Thymus (tissue), 11 donors: ENCODE data around the gene TRAPPC2. TPM values are rescaled to one million over a fixed set of nuclear protein-coding genes. Genes with fewer than 3 reads are reported as not detected.

Experiments
- DNase-seq, 9 donors: peaks; one replicate each; pipeline ENCODE4 v3.0.0-alpha.2; 2013; ENCODE audit warnings: low spot score in 9 of 9, low read depth in 6 of 9, missing footprints in 1 of 9
- H3K27ac ChIP-seq, 2 donors: one replicate each; pipeline ENCODE4 v1.5.1; 2013; ENCODE audit warnings: control low read depth in 1 of 2, low read depth in 1 of 2, low read length in 1 of 2, mild to moderate bottlenecking in 1 of 2, moderate library complexity in 1 of 2
- H3K27me3 ChIP-seq, 2 donors: one replicate each; pipeline ENCODE4 v1.5.1; 2013; ENCODE audit warnings: low read length in 1 of 2; ENCODE audit not compliant: control insufficient read depth in 2 of 2, insufficient read depth in 1 of 2
- H3K36me3 ChIP-seq, 2 donors: one replicate each; pipeline ENCODE4 v1.5.1; 2013; ENCODE audit warnings: low read length in 1 of 2, mild to moderate bottlenecking in 1 of 2, moderate library complexity in 1 of 2; ENCODE audit not compliant: control insufficient read depth in 2 of 2, insufficient read depth in 2 of 2
- H3K4me1 ChIP-seq, 2 donors: one replicate each; pipeline ENCODE4 v1.5.1; 2013; ENCODE audit warnings: low read length in 2 of 2; ENCODE audit not compliant: control insufficient read depth in 2 of 2, insufficient read depth in 2 of 2
- H3K4me3 ChIP-seq, 2 donors: one replicate each; pipeline ENCODE4 v1.5.1; 2013; ENCODE audit warnings: low read length in 2 of 2, control low read depth in 1 of 2, mild to moderate bottlenecking in 1 of 2
- H3K9me3 ChIP-seq, 2 donors: one replicate each; pipeline ENCODE4 v1.5.1; 2013; ENCODE audit warnings: low read length in 1 of 2, mild to moderate bottlenecking in 1 of 2; ENCODE audit not compliant: control insufficient read depth in 2 of 2, insufficient read depth in 1 of 2
- WGBS: extraction: QIAGEN DNeasy Blood & Tissue Kit; methylation state at CpG from one replicate; pipeline ENCODE4 v1.1.7; 2013; 5-methylcytosine and 5-hydroxymethylcytosine counted together
- polyA plus RNA-seq: library from polyadenylated mRNA; stranded (reverse); fragments of 200-250 nt; gene quantifications from one replicate; pipeline ENCODE4 v1.2.3, GENCODE V29; 2013
- total RNA-seq: library from RNA; stranded (reverse); fragments of 120-200 nt; gene quantifications from one replicate; pipeline ENCODE4 v1.2.4, GENCODE V29; 2013
- donor health status: healthy.

The TRAPPC2 gene
- total and polyA plus RNA-seq, 2 donors, result 15.2 to 21.0 TPM

DNA sequence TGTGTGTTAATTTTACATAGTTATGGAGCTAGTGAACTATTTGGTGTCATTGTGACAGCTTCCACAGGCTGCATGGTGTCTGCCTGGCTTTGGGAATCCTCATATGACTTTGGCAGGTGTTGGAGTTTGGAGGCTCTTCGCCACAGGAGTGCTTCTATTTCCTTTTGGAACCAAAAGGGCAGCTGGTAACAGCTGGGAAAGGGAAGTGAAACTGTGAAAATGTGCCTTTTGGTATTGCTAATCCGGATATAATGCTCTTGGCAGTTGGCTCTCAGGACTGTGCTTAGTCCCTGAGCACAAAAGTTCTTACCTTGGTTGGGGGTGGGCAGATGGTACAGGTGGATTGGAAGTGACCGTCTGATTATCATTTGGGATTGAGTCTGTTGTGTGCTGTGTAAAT, 18.2 kb upstream of the TRAPPC2 start:
- H3K27ac ChIP-seq, result no peak overlapping the region
- no peaks in the 10 kb centered on the region for H3K4me1 ChIP-seq
- H3K4me3 ChIP-seq, result no peak overlapping the region
- no peak for DNase-seq
- no peaks in the 10 kb centered on the region for H3K9me3 ChIP-seq
- peaks cover 9 to 31% of the 10 kb centered on the region in 2 donors for H3K36me3 ChIP-seq
- WGBS, result 20% methylated on average over 3 of the region's 3 CpGs
- no peaks in the 10 kb centered on the region for H3K27me3 ChIP-seq

DNA sequence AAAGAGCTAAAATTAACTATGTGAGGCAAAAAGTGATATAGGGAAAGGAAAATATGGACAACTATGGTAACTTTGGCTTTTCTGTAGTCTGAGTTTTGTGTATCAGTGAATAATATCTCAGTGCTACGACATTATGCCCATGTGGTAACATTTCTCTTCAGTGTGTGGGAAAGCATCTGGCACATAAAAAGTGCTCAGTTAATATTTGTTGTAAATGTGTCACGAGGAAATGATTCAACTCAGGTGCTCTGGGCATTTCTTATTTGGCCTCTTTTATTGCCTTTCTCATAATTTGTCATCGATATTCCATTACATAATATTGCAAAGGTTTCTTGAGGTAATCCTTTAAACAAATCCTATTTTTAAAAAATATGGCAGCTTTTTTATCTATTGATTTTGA, 17.7 kb upstream of the TRAPPC2 start:
- DNase-seq, result no peak
- no peak overlapping the region for H3K4me3 ChIP-seq
- WGBS, result 95% methylated on average over 3 of the region's 3 CpGs
- H3K9me3 ChIP-seq, result no peaks in the 10 kb centered on the region
- peaks cover 9 to 33% of the 10 kb centered on the region in 2 donors for H3K36me3 ChIP-seq
- no peaks in the 10 kb centered on the region for H3K27me3 ChIP-seq
- no peak overlapping the region for H3K27ac ChIP-seq
- H3K4me1 ChIP-seq, result no peaks in the 10 kb centered on the region

DNA sequence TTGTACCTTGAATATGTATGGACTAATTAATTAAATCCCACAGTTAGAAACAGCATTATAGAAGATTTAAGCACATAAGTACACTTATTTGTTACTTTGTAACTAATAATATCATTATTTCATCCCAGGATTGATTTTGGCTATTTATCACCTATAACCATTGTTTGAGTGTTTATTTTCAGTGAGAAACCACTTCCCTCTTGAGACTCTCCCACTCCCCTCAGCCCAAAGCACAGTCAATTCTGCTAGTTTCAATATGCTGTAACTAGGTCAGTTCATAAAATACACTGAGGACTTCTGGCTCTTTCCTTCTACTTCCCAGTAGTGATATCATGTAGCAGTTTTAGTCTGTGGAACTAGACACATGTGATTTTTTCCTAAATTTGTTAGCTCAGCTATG, 16.4 kb upstream of the TRAPPC2 start:
- no peak overlapping the region for H3K4me3 ChIP-seq
- no peak overlapping the region for H3K27ac ChIP-seq
- H3K36me3 ChIP-seq, result peaks cover 9 to 32% of the 10 kb centered on the region in 2 donors
- no peaks in the 10 kb centered on the region for H3K9me3 ChIP-seq
- DNase-seq, result no peak
- no peaks in the 10 kb centered on the region for H3K27me3 ChIP-seq
- H3K4me1 ChIP-seq, result no peaks in the 10 kb centered on the region

DNA sequence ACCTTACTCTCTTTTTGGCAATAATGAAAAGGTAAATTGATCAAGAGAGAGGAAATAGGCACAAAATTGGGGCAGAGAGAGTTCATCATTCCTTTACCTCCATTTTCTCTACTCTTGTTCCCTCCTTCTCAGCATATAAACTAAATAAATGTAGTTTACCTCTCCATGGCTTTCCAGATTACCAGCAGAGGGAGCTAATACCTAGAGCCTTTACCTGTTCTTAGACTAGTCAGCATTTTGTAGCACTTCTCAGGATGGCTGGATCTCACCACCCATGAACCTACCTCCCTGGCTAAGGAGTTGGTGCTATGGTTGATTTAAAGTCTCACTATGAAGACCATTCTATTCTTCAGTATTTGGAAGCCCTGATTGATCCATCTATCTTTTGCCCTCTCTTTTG, 15.8 kb upstream of the TRAPPC2 start:
- peak in 4 of 9 donors; percentile 1 to 56 (median 28) for DNase-seq
- Histone ChIP-seq H3K27me3 (no peaks in the 10 kb centered on the region), H3K27ac (no peak overlapping the region), H3K4me1 (no peaks in the 10 kb centered on the region), H3K9me3 (no peaks in the 10 kb centered on the region), H3K4me3 (no peak overlapping the region), H3K36me3 (peaks cover 9 to 37% of the 10 kb centered on the region in 2 donors)

DNA sequence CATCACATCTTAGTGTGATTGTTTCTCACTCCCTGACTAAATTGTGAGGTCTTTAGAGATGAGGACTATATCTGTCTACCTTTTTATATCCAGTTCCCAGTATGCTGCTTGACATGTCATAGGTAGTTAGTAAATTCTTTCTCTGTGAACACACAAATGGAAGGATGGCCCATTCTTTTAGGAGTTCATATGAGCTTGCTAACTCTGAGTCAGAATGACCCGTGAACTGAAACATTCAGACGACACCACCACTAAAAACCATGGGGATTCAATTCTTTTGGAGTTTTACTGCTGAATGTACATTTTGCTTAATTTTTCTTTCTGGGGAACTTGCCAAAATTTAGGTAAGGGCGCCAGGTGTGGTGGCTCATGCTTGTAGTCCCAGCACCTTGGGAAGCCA, 14.1 kb upstream of the TRAPPC2 start:
- no peaks in the 10 kb centered on the region for H3K4me1 ChIP-seq
- H3K36me3 ChIP-seq, result peaks cover 9 to 49% of the 10 kb centered on the region in 2 donors
- no peaks in the 10 kb centered on the region for H3K9me3 ChIP-seq
- no peak overlapping the region for H3K27ac ChIP-seq
- H3K27me3 ChIP-seq, result no peaks in the 10 kb centered on the region
- WGBS, result 97% methylated on average over 3 of the region's 3 CpGs
- no peak for DNase-seq
- H3K4me3 ChIP-seq, result no peak overlapping the region

DNA sequence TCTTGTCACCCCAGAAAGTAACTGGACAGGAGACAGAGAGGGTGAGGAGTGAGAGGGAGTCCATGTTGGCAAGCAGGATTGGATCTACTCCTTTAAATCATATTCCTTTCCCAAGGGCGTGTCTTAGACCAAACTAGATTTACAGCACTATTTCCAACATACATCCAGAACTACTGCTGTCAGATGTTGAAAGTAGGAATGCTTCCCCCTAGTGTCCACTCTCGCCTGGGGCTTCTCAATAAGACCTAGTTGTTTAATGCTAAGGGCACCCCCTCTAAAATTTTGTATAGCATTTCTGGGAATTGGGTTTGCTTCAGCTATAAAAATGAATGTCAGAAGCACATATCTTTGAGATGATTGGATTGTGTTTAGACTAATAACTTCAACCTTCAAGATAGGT, 13.4 kb upstream of the TRAPPC2 start:
- peak in 3 of 9 donors; percentile 3 to 42 (median 20) for DNase-seq
- Histone ChIP-seq H3K36me3 (peaks cover 9 to 48% of the 10 kb centered on the region in 2 donors), H3K4me1 (no peaks in the 10 kb centered on the region), H3K4me3 (no peak overlapping the region), H3K27me3 (no peaks in the 10 kb centered on the region), H3K27ac (no peak overlapping the region), H3K9me3 (no peaks in the 10 kb centered on the region)
- WGBS, result 85% methylated on average over 2 of the region's 2 CpGs

DNA sequence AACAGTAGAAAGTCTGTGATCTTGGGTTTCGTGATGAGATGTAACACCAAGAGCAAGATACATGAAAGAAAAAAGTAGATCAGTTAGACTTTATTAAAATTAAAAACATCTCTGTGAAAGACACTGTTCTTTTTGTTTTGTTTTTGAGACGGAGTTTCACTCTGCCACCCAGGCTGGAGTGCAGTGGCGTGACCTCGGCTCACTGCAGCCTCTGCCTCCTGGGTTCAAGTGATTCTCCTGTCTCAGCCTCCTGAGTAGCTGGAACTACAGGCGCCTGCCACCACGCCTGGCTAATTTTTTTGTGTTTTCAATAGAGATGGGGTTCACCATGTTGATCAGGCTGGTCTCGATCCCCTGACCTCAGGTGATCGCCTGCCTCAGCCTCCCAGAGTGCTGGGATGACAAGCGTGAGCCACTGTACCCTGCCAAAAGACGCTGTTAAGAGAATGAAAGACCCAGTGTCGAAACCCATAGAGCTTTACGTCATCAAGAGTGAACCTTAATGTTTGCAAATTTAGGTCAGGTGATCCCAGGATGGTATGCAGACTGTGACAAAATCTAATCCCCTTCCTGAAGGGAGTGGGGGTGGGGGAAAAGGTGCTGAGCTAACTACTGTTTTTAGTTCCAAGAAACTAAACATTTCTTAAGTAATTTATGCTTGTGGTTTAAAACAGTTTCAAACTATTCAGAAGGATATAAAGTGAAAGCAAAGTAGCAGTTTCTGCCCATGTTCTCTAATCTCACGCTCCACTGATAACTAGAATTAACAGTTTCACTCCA, 8.2 kb upstream of the TRAPPC2 start:
- DNase-seq, result no peak
- 66% methylated on average over 13 of the region's 13 CpGs for WGBS
- Histone ChIP-seq H3K4me1 (no peaks in the 10 kb centered on the region), H3K27ac (peak overlapping the region; percentile 22 to 42), H3K4me3 (no peak overlapping the region), H3K9me3 (no peaks in the 10 kb centered on the region), H3K36me3 (peaks cover 6 to 32% of the 10 kb centered on the region in 2 donors), H3K27me3 (no peaks in the 10 kb centered on the region)

DNA sequence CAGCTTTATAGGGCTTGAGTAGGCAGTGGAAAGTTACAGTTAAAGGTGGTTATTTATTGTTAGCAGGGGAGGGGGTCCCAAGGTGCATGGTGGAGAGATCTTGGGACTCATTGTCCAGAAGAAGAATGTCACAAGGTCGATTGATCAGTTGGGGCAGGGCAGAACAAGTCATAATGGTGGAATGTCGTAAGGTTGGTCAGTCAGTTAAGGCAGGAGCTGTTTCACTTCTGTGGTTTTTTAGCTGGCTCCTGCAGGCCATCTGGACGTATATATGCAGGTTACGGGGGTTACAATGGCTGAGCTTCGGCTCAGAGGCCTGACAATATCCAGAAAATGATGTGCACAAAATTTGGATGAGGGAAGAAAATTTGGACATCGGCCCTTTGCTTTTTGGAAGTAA, 7.3 kb upstream of the TRAPPC2 start:
- Histone ChIP-seq H3K27me3 (no peaks in the 10 kb centered on the region), H3K9me3 (no peaks in the 10 kb centered on the region), H3K4me3 (no peak overlapping the region), H3K36me3 (peaks cover 0 to 26% of the 10 kb centered on the region in 2 donors), H3K27ac (no peak overlapping the region), H3K4me1 (no peaks in the 10 kb centered on the region)
- 92% methylated on average over 6 of the region's 6 CpGs for WGBS
- DNase-seq, result no peak

DNA sequence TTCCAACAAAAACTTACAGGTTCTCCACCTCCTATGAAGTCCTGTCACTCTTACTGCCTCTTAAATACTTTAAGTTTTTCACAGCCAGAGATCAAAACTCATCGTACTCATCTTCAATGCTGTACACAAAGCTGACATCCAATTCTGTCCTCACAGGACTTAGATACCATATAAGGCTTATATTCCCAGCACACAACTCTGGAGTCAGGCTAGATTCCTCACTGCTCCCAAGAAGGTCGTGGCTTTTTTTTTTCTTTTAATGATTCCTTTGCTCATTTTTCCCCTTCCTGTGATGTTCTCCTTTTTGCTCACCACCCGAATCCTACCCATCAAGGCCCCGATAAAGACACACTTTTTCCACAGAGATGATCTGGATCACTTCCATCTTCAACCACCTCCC, 914 bp downstream of the TRAPPC2 start:
- Histone ChIP-seq H3K9me3 (no peaks in the 10 kb centered on the region), H3K27me3 (peaks cover 0 to 10% of the 10 kb centered on the region in 2 donors), H3K4me3 (peak overlapping the region; percentile 71 to 97), H3K36me3 (peaks cover 0 to 2% of the 10 kb centered on the region in 2 donors), H3K27ac (no peak overlapping the region), H3K4me1 (peaks cover 0 to 4% of the 10 kb centered on the region in 2 donors)
- WGBS, result 31% methylated on average over 4 of the region's 4 CpGs
- no peak for DNase-seq
